GM18951 (cell line): ENCODE measurements around the gene PROB1.
"Not testable (repeated sequence)": the region's sequence is repeated elsewhere in the genome, so short reads cannot be mapped to it uniquely, and the experiment has no call there.

ENCODE experiments used
- POLR2A ChIP-seq: IDR thresholded peaks from 4 replicates; pipeline ENCODE4 v1.6.1; 2011; ENCODE audit warnings: mild to moderate bottlenecking; ENCODE audit not compliant: insufficient read length, insufficient read depth; ENCODE audit errors: extremely low read depth
- in situ Hi-C: fragments of 300-500 bp; cut with MboI; formaldehyde crosslinking; loops from one replicate; pipeline ENCODE4 v1.12.0; 2022; ENCODE audit warnings: low sequenced_read_pairs, mixed read lengths, inconsistent platforms; ENCODE audit not compliant: unreplicated experiment

Gene PROB1

DNA sequence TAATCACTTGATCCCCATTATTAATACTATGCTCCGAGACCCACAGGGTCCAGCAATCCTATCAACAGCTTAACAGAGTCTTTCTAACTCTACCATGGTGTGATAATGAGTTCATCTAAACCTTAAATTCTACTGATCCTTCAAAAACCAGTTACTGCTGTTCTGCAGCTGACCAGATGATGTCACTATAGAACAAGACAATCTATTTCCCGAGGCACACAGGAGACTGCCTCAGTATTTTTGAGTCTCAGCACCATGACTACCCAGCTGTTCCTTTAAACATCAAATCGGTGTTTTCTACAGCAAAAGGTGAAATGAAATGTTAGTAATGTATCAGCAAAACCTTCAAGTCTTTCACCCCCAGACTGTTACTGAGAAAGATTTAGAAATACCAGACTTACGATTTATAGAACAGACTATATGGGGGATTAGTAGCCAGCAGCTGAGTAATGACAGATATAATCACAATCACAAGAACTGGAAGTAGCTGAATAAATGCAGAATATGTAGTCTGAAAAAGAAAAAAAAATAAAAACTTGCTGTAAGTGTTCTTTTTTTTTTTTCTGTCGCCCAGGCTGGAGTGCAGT, 27.5 kb upstream of the PROB1 start:
- TF ChIP-seq POLR2A = no peak
- in situ Hi-C loops = no loop called here

DNA sequence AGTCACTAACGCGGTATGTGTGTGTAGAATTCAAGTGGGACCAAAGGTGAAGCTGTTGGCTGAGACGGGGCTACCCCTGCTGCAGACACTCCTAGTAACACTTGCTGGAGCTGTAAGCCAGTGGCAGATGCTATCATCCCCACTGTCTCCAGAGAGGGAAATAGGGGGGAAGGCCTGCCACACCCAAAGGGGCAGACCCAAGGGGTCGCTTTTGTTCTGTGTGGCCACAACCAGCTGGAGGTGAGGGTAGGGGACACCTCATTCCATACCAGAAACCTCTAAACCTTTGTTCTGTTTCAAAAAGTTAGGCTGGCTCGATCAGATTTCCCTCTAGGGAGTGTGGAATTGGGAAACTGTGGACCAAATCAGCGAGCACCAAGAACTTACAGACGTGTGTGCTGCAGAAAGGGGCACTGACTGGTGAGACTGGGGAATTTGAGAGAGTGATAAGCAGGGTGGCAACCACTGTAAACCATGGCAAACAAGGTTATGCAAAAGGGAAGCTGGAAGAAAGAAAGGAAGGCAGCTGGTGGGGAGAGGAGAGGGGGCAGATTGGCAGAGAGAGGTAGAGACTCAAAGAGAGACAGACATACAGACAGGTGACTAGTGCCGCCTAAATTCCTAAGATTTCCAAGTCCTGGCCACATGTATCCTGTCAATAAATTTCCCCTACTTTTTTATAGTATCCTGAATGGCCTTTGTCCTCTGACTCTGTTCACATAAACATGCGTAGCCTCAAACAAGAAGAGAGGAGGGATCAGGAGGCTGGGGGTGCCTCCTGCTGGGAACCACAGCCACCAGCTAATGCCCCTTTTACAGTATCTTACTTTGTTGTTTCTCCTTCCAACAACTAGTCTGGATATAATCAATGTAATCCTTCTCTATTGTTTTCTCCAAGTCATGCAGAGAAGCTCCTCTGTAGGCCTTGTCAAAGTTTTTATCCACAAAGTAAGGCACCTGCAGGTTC, 24.6 kb upstream of the PROB1 start:
- in situ Hi-C loops = no loop called here

GRCh38 chr5:139418793-139419192, 23.9 kb upstream of the PROB1 start:
- in situ Hi-C loops = no loop called here
- no peak for TF ChIP-seq POLR2A

More for the DNA sequence above, 24.6 kb upstream of the PROB1 start:
- TF ChIP-seq POLR2A = no peak

DNA sequence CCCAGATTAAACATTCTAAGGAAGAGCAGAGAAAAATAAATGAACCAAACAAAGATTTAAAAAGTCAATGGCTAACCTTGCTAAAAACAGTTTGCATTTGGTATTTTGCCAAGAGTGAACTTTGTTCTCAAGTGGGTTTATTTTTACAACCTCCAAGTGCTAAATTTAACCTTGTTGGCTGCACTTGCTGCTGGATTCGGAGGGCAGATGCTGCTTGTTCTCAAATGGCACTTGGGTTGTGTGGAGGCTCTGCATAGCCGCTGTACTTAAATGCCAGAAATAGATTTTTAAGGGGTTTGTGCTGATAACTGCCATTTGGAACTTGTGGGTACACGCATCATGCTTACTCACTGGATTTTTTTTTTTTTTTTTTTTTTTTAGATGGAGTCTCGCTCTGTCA, 22.3 kb upstream of the PROB1 start:
- no peak for TF ChIP-seq POLR2A
- in situ Hi-C loops = no loop called here

DNA sequence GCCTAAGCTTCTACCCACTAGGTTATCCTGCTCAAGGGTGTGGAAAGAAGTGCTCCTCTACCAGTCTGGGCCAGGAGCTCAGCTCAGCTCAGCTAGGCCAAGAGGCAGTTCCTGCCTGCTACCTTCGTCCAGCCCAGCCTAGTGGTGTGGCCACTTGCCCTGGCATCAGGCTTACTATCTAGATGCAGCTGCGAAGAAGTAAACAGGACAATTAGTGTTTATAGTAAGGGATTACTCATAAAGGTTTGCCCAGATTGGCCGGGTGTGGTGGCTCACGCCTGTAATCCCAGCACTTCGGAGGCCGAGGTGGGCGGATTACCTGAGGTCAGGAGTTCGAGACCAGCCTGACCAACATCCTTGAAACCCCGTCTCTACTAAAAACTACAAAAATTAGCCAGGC, 21.7 kb upstream of the PROB1 start:
- in situ Hi-C loops = no loop called here
- no peak for TF ChIP-seq POLR2A

- in situ Hi-C loops = no loop called here
- TF ChIP-seq POLR2A = no peak
Observed at GRCh38 chr5:139415869-139416268, 21.0 kb upstream of the PROB1 start.

DNA sequence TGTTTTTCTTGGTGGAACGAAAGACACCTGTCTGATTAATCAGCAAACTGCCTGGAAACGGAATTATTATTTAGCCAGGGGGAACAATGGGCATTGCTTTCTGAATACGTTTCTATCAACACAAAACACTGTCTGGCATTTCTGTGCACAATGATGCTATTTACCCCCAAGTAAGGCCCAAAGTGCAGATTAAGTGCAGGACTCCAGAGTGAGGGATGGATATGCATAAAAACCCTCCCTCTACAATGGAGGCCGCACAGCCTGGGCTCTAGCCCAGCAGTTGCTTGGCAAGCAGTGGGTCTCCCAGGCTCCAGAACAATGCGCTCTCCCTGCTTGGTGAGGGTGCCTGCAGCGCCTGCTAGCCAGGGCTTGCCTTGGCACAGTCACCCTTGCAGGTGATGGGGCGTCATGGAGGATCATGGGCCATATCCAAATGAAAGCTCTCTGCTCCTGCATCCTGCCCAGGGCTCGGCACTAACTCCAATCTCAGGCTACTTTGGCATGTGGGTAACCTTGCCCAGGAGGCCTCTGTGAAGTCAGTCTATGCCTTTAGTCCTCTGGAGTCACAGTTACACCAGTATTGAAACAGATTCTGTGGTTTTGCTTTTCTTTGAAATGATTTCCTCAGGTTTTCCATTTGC, 20.4 kb upstream of the PROB1 start:
- in situ Hi-C loops = no loop called here
- no peak for TF ChIP-seq POLR2A

DNA sequence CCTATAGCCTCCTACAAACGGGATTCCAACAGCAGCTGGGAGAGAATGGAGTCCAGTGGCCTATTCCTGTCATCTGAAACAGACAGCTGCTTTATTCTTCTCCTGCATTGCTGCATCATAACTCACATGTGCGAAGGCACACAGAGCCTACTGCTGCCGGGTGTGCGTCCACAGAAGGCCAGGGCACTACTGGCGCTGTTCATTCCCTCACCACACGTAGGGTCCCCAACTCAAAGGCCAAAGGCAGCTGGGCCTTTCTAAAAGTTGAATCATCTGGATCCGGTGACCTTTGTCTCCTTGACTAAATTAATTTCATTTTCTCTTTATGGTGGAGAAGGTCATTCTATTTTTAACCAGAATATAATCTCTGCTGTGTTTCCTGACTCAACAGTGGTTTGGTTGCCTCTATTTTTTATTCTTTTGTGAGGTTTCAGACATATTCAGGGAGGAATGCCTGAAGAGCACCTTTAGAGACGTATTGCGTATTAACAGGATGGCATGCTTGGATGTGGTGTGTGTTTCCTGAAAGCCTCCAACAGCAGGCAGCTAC, 19.8 kb upstream of the PROB1 start:
- in situ Hi-C loops = no loop called here
- TF ChIP-seq POLR2A = no peak

DNA sequence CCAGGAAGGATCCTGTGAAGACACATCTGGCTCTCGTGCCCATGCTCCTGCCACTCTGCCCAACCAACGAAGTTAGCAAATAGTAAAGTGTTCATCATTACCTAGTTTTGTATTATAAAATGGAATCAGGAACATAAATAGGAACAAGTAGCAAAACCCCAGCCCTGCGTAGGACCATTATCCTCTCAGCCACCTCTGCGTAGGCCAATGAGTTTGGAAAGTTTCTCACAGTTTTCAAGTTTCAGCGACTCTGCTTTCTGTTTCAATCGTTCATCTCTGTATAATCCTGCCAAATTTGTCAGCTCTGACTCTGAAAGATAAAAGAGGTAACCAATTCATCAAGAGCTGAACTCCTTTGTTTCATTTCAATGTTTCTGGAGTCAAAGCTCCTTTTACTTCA, 19.1 kb upstream of the PROB1 start:
- TF ChIP-seq POLR2A = no peak
- in situ Hi-C loops = no loop called here

DNA sequence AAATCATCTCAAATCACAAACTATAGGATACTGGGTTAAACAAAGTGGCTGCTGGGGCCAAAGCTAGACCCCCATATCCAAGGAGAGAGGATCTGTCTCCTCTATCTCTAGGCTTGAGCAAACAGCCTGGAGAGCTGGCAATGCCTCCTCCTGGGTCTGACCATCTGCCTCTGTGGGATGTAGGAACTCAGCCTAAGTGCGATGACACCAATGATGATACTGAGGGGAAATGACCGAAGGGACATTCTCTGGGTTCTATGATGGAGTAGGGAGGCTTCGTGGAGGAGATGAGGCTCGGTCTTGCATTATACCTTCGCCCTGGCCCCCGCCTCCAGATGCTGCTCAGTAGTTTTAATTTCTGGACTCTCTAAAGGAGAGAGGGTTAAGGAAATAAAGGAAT, 18.2 kb upstream of the PROB1 start:
- in situ Hi-C loops = no loop called here
- TF ChIP-seq POLR2A = no peak

GRCh38 chr5:139410993-139411828, 16.3 kb upstream of the PROB1 start:
- TF ChIP-seq POLR2A = no peak
- in situ Hi-C loops = no loop called here

- in situ Hi-C loops = no loop called here
- TF ChIP-seq POLR2A = no peak
Observed at GRCh38 chr5:139410121-139410992, 15.5 kb upstream of the PROB1 start.

GRCh38 chr5:139409116-139409515, 14.2 kb upstream of the PROB1 start:
- in situ Hi-C loops = not testable (repeated sequence)
